ENCODE results near the gene RNASE11.

DNA sequence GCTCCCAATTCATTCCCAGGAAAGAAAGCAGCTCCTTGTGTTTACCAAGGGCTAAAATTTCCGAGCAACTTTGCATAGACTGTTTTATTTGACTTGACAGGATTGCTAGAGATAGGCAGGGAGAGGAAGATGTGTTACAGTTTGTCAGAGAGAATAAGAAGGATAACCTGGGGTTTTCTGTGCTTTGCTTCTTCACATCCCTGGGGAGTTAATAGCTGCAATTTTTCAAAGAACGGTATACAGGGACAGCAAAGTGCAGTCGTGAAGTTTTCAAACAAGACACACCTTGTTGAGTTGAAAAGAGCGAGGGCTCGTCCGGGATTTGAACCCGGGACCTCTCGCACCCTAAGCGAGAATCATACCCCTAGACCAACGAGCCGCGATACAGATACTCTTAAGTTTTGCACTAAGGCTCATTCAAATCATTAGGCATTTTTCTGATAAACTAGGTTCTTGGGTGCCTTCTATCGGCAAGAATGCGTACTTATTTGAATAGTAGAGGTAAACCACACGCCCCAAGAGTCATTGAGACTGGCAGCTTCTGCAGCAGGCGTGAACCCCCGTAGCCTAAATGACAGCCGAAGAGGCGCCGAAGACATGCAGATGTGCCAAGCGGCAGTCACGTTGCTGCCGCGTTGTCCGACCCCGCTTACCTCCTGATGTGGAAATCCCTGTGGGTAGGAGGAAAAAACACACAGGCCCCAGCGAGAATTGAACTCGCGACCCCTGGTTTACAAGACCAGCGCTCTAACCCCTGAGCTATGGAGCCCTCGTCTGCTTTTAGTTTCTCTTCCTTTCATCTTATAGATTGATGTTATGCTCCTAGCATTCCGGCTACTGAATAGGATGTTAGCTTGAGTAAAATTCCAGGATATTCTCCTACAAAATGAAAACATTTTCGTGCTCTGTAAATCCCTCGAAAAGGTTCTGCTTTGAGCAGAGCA is 25.6 kb upstream of the RNASE11 start:
- TF ChIP-seq, protein P1, sequence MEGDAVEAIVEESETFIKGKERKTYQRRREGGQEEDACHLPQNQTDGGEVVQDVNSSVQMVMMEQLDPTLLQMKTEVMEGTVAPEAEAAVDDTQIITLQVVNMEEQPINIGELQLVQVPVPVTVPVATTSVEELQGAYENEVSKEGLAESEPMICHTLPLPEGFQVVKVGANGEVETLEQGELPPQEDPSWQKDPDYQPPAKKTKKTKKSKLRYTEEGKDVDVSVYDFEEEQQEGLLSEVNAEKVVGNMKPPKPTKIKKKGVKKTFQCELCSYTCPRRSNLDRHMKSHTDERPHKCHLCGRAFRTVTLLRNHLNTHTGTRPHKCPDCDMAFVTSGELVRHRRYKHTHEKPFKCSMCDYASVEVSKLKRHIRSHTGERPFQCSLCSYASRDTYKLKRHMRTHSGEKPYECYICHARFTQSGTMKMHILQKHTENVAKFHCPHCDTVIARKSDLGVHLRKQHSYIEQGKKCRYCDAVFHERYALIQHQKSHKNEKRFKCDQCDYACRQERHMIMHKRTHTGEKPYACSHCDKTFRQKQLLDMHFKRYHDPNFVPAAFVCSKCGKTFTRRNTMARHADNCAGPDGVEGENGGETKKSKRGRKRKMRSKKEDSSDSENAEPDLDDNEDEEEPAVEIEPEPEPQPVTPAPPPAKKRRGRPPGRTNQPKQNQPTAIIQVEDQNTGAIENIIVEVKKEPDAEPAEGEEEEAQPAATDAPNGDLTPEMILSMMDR (IDR thresholded peaks at IDR 0.05; ENCODE audit: low read depth, low read length, poor library complexity, severe bottlenecking): peak; percentile 78
- TF ChIP-seq EZH2phosphoT487 (IDR thresholded peaks at IDR 0.05; ENCODE audit: borderline replicate concordance, low read length): 0 out of 2 replicates have a peak, but pooled peaks have one; percentile 47
